ENCODE data around the gene SMG5. TPM values are rescaled to one million over a fixed set of nuclear protein-coding genes. Genes with fewer than 3 reads are reported as not detected.

SMG5 gene, protein sequence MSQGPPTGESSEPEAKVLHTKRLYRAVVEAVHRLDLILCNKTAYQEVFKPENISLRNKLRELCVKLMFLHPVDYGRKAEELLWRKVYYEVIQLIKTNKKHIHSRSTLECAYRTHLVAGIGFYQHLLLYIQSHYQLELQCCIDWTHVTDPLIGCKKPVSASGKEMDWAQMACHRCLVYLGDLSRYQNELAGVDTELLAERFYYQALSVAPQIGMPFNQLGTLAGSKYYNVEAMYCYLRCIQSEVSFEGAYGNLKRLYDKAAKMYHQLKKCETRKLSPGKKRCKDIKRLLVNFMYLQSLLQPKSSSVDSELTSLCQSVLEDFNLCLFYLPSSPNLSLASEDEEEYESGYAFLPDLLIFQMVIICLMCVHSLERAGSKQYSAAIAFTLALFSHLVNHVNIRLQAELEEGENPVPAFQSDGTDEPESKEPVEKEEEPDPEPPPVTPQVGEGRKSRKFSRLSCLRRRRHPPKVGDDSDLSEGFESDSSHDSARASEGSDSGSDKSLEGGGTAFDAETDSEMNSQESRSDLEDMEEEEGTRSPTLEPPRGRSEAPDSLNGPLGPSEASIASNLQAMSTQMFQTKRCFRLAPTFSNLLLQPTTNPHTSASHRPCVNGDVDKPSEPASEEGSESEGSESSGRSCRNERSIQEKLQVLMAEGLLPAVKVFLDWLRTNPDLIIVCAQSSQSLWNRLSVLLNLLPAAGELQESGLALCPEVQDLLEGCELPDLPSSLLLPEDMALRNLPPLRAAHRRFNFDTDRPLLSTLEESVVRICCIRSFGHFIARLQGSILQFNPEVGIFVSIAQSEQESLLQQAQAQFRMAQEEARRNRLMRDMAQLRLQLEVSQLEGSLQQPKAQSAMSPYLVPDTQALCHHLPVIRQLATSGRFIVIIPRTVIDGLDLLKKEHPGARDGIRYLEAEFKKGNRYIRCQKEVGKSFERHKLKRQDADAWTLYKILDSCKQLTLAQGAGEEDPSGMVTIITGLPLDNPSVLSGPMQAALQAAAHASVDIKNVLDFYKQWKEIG
- 53.3 and 54.4 TPM in 2 replicates for total RNA-seq

DNA sequence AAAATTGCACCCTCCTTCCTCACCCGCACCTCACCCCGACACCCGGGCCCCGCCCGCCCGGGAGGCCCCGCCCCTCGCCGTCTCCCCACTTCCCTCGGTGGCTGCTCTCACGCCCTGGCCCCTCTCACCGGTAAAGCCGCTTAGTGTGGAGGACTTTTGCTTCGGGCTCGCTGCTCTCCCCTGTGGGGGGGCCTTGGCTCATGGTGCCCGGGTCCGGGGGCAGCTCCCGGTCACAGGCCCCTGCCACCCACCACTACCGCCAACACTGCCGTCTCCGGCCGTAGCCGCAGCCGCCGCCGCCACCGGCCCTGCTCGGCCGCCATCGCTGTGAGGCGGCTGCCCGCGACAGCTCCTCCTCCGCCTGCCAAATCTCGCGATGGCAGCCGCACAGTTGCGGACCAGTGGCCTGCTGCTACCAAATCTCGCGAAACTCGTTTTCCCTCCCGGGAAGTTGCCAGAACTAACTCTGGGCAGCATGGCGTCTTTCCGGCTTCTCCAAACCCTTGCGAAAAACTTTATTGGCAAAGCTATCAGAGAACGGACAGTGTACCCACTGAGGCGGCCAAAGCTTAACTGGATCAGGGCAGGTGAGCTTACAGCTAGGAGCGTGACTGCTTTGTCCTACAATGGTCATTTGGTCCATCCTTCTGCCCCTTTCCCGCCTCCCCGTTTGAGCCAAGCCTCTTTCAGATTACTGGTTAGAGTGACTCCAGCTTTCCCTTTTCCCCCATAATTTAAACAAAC is at the start of gene SMG5:
SMG5 (minus strand) TSS at position 347 of the 744 bp plus-strand sequence; CDS start at position 202, 145 bp downstream.

DNA sequence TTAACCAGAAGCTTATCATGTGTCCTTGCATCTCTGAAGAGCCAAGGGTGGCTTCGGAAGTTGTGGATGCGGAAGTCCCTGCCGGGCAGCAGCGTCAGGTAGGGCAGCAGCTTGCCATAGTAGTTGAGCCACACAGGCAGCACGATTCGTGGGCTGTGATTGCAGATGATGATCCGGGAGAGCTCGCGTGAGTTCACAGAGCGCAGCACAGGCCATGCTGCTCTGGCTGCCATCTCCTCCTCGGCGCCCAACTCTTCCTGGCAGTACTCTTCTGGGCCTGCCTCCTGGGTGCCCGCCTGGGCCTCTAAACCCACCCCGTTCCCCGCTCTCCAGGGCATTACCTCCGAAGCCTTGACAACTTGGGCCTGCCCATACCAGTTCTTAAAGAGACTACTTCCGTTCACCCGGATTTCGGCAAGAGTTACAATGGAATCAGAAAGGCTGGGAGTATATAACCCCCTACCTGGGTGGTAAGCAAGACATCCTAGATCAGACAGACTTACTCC is 16.3 kb upstream of the SMG5 start, which contains the start of gene VHLL:
VHLL (minus strand) TSS at position 456 of the 506 bp plus-strand sequence; CDS start at position 338, 118 bp downstream.

DNA sequence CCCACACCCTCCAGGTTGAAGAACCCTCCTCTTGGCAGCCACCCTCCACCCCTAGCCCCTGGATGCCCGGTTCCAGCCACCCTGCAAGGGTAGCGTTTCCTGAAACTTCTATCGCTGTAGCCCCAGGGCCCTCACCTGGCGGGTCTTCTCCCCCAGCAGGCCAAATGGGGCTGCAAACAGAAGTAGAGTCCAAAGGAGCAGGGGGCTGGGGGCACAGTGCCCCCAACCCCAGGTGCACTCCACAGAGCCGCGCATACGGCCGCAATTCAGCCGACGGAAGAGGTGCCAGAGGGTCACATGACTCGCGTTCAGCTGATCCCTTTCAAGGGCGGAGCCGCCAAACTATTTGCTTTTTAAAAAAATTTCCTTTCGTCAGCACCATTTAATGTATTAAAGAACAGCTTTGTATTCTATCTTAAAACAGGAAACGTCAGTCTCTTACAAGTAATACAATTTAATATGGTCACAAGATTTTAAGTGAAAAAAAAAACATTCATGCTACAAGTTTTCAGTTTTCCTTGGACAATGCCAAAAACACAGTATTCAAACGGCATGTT is 12.8 kb upstream of the SMG5 start, which contains the start of gene GLMP:
GLMP (minus strand) TSS at position 289 of the 557 bp plus-strand sequence; CDS start at position 255, 34 bp downstream.

DNA sequence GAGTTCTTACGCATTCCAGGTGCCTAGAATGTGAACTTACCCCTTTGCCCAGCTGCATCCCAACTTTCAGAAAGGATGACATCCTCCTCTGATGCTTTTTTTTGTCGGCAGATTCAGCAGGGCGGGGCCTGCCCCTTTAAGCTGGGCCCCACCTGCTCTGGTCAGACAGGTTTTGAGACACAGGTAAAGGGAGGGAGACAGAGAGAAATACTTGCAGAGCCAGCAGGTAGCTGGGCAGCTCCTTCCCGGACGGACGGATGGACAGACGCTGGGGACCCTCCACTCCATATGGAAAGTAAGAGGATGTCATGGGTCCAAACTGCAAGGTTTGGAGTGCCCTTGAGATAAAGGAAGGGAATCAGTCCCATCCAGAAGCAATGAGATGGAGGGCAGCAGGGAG is 1.5 kb upstream of the SMG5 start, which contains the start of gene TMEM79:
TMEM79 (plus strand) TSS at position 214 of the 400 bp plus-strand sequence. CDS start 902 bp downstream, outside the sequence.

DNA sequence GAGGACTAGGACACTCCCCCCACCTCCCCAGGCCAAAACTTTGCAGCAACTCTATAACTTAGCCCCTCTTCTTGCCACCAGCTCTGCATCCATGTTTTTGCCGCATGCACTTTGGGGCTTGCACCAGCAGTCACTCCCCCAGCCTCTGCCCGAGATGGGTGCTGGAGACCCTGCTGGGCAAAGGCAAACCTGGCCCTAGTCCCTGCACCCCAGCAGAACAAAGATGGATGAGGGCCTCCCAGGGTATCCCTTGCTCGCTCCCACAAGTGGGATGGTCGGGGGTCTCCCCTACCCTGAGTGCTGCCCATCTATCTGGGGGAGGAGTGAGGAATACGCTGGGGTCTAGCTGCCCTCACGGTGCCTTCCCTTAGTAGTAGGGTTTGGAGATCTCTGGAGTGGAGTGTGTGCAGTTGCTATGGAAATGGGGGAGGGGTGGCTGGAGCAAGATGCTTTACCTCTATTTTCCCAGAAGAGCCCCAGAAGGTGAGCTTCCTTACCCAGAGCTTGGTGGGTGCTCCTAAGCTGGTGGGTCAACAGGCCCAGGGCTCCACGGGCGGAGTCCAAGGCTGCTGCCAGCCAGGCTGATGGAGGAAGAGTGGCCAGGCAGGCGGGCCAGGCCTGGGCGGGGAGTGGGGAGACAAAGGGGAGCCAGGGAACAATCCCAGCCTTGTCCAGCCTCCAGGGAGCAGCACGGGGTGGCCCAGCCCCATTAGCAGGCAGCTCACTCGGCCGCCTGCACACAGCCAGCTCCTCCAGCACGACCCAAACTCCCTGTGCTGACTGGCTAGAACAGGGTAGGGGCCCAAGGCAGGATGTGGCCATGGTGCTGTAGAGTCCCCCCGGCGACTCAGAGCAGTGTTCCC is 34.9 kb downstream of the SMG5 start, which contains the start of gene PAQR6:
PAQR6 (minus strand) TSS at position 597 of the 863 bp plus-strand sequence. CDS start 1,325 bp downstream, outside the sequence.

DNA sequence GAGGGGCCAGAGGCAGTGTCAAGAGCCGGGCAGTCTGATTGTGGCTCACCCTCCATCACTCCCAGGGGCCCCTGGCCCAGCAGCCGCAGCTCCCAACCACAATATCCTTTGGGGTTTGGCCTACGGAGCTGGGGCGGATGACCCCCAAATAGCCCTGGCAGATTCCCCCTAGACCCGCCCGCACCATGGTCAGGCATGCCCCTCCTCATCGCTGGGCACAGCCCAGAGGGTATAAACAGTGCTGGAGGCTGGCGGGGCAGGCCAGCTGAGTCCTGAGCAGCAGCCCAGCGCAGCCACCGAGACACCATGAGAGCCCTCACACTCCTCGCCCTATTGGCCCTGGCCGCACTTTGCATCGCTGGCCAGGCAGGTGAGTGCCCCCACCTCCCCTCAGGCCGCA is 40.7 kb downstream of the SMG5 start, which contains the start of gene BGLAP:
BGLAP (plus strand) TSS at position 259 of the 400 bp plus-strand sequence; CDS start at position 307, 48 bp downstream.

DNA sequence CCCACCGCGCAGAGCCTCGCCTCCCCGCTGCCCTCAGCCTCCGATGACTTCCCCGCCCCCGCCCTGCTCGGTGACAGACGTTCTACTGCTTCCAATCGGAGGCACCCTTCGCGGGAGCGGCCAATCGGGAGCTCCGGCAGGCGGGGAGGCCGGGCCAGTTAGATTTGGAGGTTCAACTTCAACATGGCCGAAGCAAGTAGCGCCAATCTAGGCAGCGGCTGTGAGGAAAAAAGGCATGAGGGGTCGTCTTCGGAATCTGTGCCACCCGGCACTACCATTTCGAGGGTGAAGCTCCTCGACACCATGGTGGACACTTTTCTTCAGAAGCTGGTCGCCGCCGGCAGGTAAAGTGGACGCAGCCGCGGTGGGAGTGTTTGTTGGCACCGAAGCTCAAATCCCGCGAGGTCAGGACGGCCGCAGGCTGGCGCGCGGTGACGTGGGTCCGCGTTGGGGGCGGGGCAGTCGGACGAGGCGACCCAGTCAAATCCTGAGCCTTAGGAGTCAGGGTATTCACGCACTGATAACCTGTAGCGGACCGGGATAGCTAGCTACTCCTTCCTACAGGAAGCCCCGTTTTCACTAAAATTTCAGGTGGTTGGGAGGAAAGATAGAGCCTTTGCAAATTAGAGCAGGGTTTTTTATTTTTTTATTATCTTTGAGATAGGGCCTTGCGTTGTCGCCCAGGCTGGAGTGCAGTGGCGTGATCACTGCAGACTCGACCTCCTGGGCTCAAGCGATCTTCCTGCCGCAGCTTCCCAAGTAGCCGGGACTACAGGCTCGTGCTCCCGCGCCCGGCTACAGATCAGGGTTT is 69.6 kb downstream of the SMG5 start, which contains the start of gene PMF1:
PMF1 (plus strand) TSS at position 175 of the 811 bp plus-strand sequence; CDS start at position 184, 9 bp downstream.

Other genes starting within 250 kb of the SMG5 start
- gene UBQLN4, start 229.0 kb downstream of the SMG5 start, total RNA-seq, result 19.3 and 19.6 TPM in 2 replicates
- 76.1 and 78.7 TPM in 2 replicates for gene LAMTOR2, start 228.0 kb downstream of the SMG5 start, total RNA-seq
- not detected in 2 replicates for gene RAB25, start 221.7 kb downstream of the SMG5 start, total RNA-seq
- gene MEX3A, start 200.4 kb downstream of the SMG5 start, total RNA-seq, result 0.58 and 0.71 TPM in 2 replicates
- gene LMNA, start 168.1 kb downstream of the SMG5 start, total RNA-seq, result 897 and 914 TPM in 2 replicates
- under 0.01 and 0.35 TPM in 2 replicates for gene SEMA4A, start 129.2 kb downstream of the SMG5 start, total RNA-seq
- gene SLC25A44, start 88.7 kb downstream of the SMG5 start, total RNA-seq, result 14.7 and 15.2 TPM in 2 replicates
- 83.6 and 94.0 TPM in 2 replicates for gene PMF1, start 69.8 kb downstream of the SMG5 start, total RNA-seq
- gene BGLAP, start 40.6 kb downstream of the SMG5 start, total RNA-seq, result 3.7 TPM in 1 of 2 replicates, not detected in the other
- not detected in 2 replicates for gene PAQR6, start 34.8 kb downstream of the SMG5 start, total RNA-seq
- gene TMEM79, start 1.5 kb upstream of the SMG5 start, total RNA-seq, result 1.2 and 1.4 TPM in 2 replicates
- 102 and 133 TPM in 2 replicates for gene GLMP, start 12.9 kb upstream of the SMG5 start, total RNA-seq
- gene VHLL, start 16.5 kb upstream of the SMG5 start, total RNA-seq, result not detected in 2 replicates
- gene CCT3, start 55.5 kb upstream of the SMG5 start, total RNA-seq, result 427 and 505 TPM in 2 replicates
- gene TSACC, start 55.7 kb upstream of the SMG5 start, total RNA-seq, result not detected in 2 replicates
- gene RHBG, start 86.4 kb upstream of the SMG5 start, total RNA-seq, result not detected in 2 replicates
- 10.4 and 21.1 TPM in 2 replicates for gene MEF2D, start 217.9 kb upstream of the SMG5 start, total RNA-seq

Measured in myometrial cell (primary cell).